GM08714 (cell line): ENCODE results near the gene B4GAT1.

Experiments used
- H3K4me3 ChIP-seq: fragments of 200-500 bp; sonication (Bioruptor generic); 2 replicates; pipeline ENCODE4 v1.5.1; 2014; ENCODE audit warnings: mild to moderate bottlenecking, low read length, inconsistent platforms
- ZNF274 ChIP-seq: IDR thresholded peaks from 2 replicates; pipeline ENCODE4 v1.6.1; 2012; ENCODE audit warnings: mild to moderate bottlenecking, low read depth, low read length

The B4GAT1 gene

DNA sequence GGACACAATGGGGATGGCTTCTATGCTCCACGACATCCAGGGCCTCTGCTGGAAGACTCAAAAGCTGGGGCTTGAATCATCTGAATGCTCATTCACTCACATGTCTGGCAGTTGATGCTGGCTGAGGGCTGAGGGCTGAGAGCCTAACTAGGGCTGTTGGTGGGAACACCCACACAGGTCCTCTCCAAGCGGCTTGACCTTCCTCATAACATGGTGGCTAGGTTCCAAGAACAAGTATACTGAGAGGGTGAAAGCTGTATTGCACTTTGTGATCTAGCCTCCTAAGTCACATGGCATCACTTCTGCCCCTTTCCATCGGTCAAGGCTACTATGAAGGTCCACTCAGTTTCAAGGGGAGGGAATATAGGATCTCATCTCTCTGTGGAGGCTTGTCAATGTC lies 48.2 kb downstream of the B4GAT1 start:
- TF ChIP-seq ZNF274, result no peak
- H3K4me3 ChIP-seq, result no peak overlapping the region

DNA sequence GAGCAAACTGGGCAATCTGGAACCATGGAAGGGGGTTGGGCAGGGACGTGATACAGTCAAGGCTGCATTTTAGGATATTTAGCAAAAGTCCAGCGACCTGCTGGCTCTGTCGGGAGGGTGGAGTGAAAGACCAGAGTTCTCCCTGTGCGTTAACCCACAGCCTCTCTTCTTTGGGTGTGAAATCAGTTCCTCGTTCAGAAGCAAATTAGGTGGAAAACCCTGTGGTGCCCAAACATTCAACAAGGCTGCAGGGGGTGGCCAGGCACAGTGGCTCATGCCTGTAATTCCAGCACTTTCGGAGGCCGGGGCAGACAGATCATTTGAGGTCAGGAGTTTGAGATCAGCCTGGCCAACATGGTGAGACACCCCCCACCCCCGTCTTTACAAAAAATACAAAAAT lies 49.8 kb downstream of the B4GAT1 start:
- no peak for TF ChIP-seq ZNF274
- no peak overlapping the region for H3K4me3 ChIP-seq
